Testis (tissue), 3 donors: ENCODE data around the gene GP2. TPM values are rescaled to one million over a fixed set of nuclear protein-coding genes. Genes with fewer than 3 reads are reported as not detected.
"Not testable (repeated sequence)": the region's sequence is repeated elsewhere in the genome, so short reads cannot be mapped to it uniquely, and the experiment has no call there.

ENCODE experiments used
- DNase-seq: peaks from one replicate; pipeline ENCODE4 v3.0.0-alpha.2; 2019
- H3K27ac ChIP-seq, 2 donors: fragments of 200-600 bp; sonication (generic); one replicate each; pipeline ENCODE4 v1.5.1; 2019
- H3K27me3 ChIP-seq: fragments of 200-600 bp; sonication (generic); one replicate; pipeline ENCODE4 v1.5.1; 2019
- H3K36me3 ChIP-seq: fragments of 200-600 bp; sonication (generic); one replicate; pipeline ENCODE4 v1.5.1; 2017; ENCODE audit warnings: low read depth; ENCODE audit errors: missing control alignments
- H3K4me1 ChIP-seq: fragments of 200-600 bp; sonication (generic); one replicate; pipeline ENCODE4 v1.5.1; 2019
- H3K4me3 ChIP-seq, 2 donors: fragments of 200-600 bp; sonication (generic); one replicate each; pipeline ENCODE4 v1.5.1; 2017 to 2019
- H3K9me3 ChIP-seq: fragments of 200-600 bp; sonication (generic); one replicate; pipeline ENCODE4 v1.5.1; 2017
- POLR2A ChIP-seq: fragments of 450-650 bp; IDR thresholded peaks from one replicate; pipeline ENCODE4 v1.6.1; 2017; ENCODE audit warnings: antibody characterized with exemption, mild to moderate bottlenecking, moderate library complexity
- WGBS, 2 donors: methylation state at CpG; one replicate each; pipeline ENCODE4 v1.1.5; 2018; 5-methylcytosine and 5-hydroxymethylcytosine counted together
- intact Hi-C: fragments of 100-400 bp; cut with DNase I; formaldehyde crosslinking; loops from one replicate; pipeline ENCODE4 v1.15.1; 2023; ENCODE audit warnings: low total_unique reads
- polyA plus RNA-seq: library from polyadenylated mRNA; stranded (reverse); fragments of 350-450 nt; fragmentation: Illumina TruSeq; extraction: RNeasy Lipid Tissue Mini Kit (QIAGEN cat#74804); gene quantifications from one replicate; pipeline ENCODE4 v1.2.3, GENCODE V29; 2014; ENCODE audit warnings: low read depth, low replicate concordance; ENCODE audit not compliant: insufficient read depth
- total RNA-seq, 2 donors: library from RNA; depleted of rRNA; stranded (reverse); fragments of >200 nt; gene quantifications; one replicate each; pipeline ENCODE4 v1.2.3, GENCODE V29; 2016
- TF ChIP-seq, protein P1 (sequence below), 3 experiments: fragments of 450-650 bp in 2 of 3; fragments of 200-600 bp in 1 of 3; sonication (generic) in 1 of 3; IDR thresholded peaks; one replicate each; pipeline ENCODE4 v1.5.1; 2016 to 2019; ENCODE audit warnings: antibody characterized with exemption in 3 of 3, mild to moderate bottlenecking in 2 of 3, moderate library complexity in 1 of 3

The GP2 gene
- total and polyA plus RNA-seq, 3 donors from 2014 or later = 0.31 to 0.56 (median 0.45) TPM

DNA sequence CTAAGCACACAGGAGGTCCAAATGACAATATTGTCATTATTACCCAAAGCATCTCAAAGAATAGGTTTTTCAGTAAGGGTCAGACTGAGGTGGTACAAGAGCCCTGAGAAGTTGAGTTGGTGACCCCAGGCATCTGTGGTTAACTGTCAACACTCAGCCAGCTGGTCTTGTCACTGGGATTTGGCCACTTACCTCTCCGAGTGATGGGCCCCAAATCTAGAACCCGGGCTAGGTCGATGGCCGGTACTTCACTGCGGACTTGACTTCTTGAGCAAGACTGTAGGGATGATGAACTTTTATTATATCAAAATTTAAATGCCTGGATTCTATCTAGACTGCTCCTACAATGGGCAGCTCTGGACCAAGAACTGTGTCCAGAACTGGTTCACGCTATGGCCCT lies 11.5 kb downstream of the GP2 start:
- 81 to 94% methylated on average over 5 to 6 of the region's 6 CpGs for WGBS, 2 donors
- Histone ChIP-seq H3K4me3 (no peak overlapping the region), H3K27me3 (no peaks in the 10 kb centered on the region), H3K27ac (no peak overlapping the region), H3K4me1 (no peaks in the 10 kb centered on the region), H3K36me3 (no peaks in the 10 kb centered on the region), H3K9me3 (no peaks in the 10 kb centered on the region)
- no peak for DNase-seq
- no peak for TF ChIP-seq POLR2A
- TF ChIP-seq, protein P1, sequence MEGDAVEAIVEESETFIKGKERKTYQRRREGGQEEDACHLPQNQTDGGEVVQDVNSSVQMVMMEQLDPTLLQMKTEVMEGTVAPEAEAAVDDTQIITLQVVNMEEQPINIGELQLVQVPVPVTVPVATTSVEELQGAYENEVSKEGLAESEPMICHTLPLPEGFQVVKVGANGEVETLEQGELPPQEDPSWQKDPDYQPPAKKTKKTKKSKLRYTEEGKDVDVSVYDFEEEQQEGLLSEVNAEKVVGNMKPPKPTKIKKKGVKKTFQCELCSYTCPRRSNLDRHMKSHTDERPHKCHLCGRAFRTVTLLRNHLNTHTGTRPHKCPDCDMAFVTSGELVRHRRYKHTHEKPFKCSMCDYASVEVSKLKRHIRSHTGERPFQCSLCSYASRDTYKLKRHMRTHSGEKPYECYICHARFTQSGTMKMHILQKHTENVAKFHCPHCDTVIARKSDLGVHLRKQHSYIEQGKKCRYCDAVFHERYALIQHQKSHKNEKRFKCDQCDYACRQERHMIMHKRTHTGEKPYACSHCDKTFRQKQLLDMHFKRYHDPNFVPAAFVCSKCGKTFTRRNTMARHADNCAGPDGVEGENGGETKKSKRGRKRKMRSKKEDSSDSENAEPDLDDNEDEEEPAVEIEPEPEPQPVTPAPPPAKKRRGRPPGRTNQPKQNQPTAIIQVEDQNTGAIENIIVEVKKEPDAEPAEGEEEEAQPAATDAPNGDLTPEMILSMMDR (IDR thresholded peaks at IDR 0.05) = no peak
- intact Hi-C loops = no loop called here

DNA sequence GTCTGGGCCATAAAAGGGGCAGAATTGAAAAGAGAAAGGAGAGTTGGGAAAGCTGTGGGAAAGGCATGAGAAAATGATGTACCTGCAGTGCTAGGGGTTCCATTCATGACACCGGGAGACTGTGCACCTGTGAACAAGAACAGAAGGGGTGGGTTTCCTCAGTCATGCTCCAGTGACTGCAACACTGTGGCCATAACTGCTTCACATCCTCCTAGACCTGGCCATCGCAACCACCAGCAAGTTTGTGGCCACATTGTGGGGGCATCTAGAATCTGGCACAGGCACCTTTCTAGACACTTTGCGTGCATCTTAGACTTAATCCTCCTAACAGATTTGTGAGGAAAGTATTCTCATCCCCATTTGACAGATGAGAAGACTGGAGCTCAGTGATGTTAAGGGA lies 12.7 kb downstream of the GP2 start:
- no peak for TF ChIP-seq POLR2A
- TF ChIP-seq, protein P1 (IDR thresholded peaks at IDR 0.05) = no peak
- Histone ChIP-seq H3K4me1 (no peaks in the 10 kb centered on the region), H3K27ac (no peak overlapping the region), H3K9me3 (no peaks in the 10 kb centered on the region), H3K36me3 (no peaks in the 10 kb centered on the region), H3K4me3 (no peak overlapping the region), H3K27me3 (no peaks in the 10 kb centered on the region)
- intact Hi-C loops = no loop called here
- 81 to 93% methylated on average over 3 of the region's 3 CpGs for WGBS, 2 donors
- DNase-seq = no peak

DNA sequence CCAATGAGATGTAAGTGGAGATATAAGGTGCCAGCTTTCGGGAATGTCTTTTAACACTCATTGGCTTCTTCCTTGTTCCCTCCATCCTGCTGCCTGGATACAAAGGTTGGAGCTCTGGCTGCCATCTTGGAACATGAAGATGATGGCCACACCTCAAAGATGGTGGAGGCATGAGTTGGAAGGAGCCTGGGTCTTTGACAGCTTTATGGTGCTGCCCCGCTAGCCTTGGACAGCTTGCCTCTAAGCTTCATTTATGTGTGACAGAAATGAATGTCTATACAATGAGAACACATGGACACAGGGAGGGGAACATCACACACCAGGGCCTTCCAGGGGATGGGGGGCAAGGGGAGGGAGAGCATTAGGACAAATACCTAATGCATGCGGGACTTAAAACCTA lies 13.6 kb downstream of the GP2 start:
- DNase-seq = no peak
- Histone ChIP-seq H3K4me1 (no peaks in the 10 kb centered on the region), H3K9me3 (no peaks in the 10 kb centered on the region), H3K4me3 (no peak overlapping the region), H3K27ac (no peak overlapping the region), H3K36me3 (no peaks in the 10 kb centered on the region), H3K27me3 (no peaks in the 10 kb centered on the region)
- intact Hi-C loops = no loop called here
- no peak for TF ChIP-seq POLR2A
- TF ChIP-seq, protein P1 (IDR thresholded peaks at IDR 0.05) = no peak
- 83 to 94% methylated on average over 3 of the region's 3 CpGs for WGBS, 2 donors

DNA sequence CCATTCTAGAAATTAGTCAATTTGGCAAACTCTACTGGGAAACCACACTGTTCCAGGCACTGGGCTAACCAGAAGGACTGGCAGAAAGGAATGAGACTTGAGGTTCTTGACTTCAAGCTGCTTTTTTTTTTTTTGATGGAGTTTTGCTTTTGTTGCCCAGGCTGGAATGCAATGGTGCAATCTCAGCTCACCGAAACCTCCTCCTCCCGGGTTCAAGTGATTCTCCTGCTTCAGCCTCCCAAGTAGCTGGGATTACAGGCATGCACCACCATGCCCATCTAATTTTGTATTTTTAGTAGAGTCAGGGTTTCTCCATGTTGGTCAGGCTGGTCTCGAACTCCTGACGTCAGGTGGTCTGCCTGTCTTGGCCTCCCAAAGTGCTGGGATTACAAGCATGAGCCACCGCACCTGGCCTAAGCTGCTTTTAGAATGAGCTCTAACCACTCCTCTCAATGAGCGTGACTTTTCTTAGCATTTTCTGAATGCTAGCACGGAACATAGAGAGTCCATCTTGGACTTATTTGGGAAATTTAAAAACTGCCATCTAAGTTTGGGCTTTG lies 14.7 kb downstream of the GP2 start:
- H3K4me1 ChIP-seq, H3K27me3 ChIP-seq, H3K9me3 ChIP-seq, intact Hi-C loops, DNase-seq, H3K36me3 ChIP-seq, H3K4me3 ChIP-seq, H3K27ac ChIP-seq: not testable (repeated sequence)
- WGBS, 2 donors = 91 to 92% methylated on average over 7 of the region's 7 CpGs

DNA sequence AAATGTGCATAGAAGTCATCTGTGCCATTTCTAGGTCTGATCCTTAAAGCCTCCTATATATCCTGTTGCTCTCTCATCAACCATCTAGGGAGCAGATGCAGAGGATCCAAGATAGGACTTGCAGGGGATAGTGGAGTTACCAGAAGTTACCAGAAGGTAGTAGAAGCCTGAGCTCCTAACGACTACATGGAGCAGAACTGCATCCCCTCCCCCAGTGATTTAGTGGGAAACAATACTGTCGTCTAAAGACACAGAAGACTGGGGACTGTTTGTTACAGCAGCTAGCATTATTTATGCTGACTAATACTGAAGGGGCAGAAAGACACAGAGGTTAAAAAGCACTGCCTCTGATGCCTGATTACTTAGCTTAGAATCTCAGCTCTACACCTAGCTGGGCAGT lies 15.8 kb downstream of the GP2 start:
- H3K27me3 ChIP-seq = no peaks in the 10 kb centered on the region
- intact Hi-C loops = no loop called here
- no peak overlapping the region for H3K27ac ChIP-seq
- no peaks in the 10 kb centered on the region for H3K4me1 ChIP-seq
- H3K36me3 ChIP-seq = no peaks in the 10 kb centered on the region
- TF ChIP-seq POLR2A = no peak
- TF ChIP-seq, protein P1 (IDR thresholded peaks at IDR 0.05) = no peak
- H3K9me3 ChIP-seq = no peaks in the 10 kb centered on the region
- DNase-seq = no peak
- no peak overlapping the region for H3K4me3 ChIP-seq
- 70 to 76% methylated on average over 2 of the region's 2 CpGs for WGBS, 2 donors
